NCI-H748 treated with DMSO at 0.1 percent for 48 hours (cell line): Measurements from ENCODE around the gene PLIN3.
"Not testable (repeated sequence)": the region's sequence is repeated elsewhere in the genome, so short reads cannot be mapped to it uniquely, and the experiment has no call there.

ENCODE experiments used
- DNase-seq: peaks from one replicate; lab custom pipeline; 2025; lab: John Stamatoyannopoulos, UW

PLIN3 gene

GRCh38 chr19:4891066-4891465 lies 23.6 kb upstream of the PLIN3 start:
- DNase-seq, result no peak

- no peak for DNase-seq
These were observed 21.8 kb upstream of the PLIN3 start for GRCh38 chr19:4889034-4889815.

GRCh38 chr19:4887803-4888202 lies 20.3 kb upstream of the PLIN3 start:
- not testable (repeated sequence) for DNase-seq

GRCh38 chr19:4884993-4885392 lies 17.5 kb upstream of the PLIN3 start:
- not testable (repeated sequence) for DNase-seq

GRCh38 chr19:4882874-4883273 lies 15.4 kb upstream of the PLIN3 start:
- DNase-seq, result not testable (repeated sequence)

GRCh38 chr19:4879041-4879440 lies 11.6 kb upstream of the PLIN3 start:
- DNase-seq, result no peak

- DNase-seq, result no peak
These were observed 11.1 kb upstream of the PLIN3 start for GRCh38 chr19:4878491-4878968.

- DNase-seq, result no peak
These were observed 10.5 kb upstream of the PLIN3 start for GRCh38 chr19:4877753-4878490.

GRCh38 chr19:4873930-4874329 lies 6.5 kb upstream of the PLIN3 start:
- no peak for DNase-seq

- no peak for DNase-seq
These were observed 4.2 kb upstream of the PLIN3 start for GRCh38 chr19:4871711-4872110.

GRCh38 chr19:4870025-4870700 lies 2.7 kb upstream of the PLIN3 start:
- DNase-seq, result no peak

GRCh38 chr19:4868286-4868834 lies 893 bp upstream of the PLIN3 start:
- DNase-seq, result no peak

- DNase-seq, result no peak
These were observed 657 bp downstream of the PLIN3 start for GRCh38 chr19:4866595-4867424.

- DNase-seq, result peak; percentile 25
These were observed 6.3 kb downstream of the PLIN3 start for GRCh38 chr19:4861147-4861546.

- no peak for DNase-seq
These were observed 7.8 kb downstream of the PLIN3 start for GRCh38 chr19:4859697-4860096.

- not testable (repeated sequence) for DNase-seq
These were observed 11.0 kb downstream of the PLIN3 start for GRCh38 chr19:4856468-4856867.

GRCh38 chr19:4853506-4853905 lies 14.0 kb downstream of the PLIN3 start:
- DNase-seq, result not testable (repeated sequence)

- DNase-seq, result no peak
These were observed 15.0 kb downstream of the PLIN3 start for GRCh38 chr19:4852484-4852883.

GRCh38 chr19:4851551-4852290 lies 15.7 kb downstream of the PLIN3 start:
- DNase-seq, result peak; percentile 6

GRCh38 chr19:4849019-4849418 lies 18.4 kb downstream of the PLIN3 start:
- no peak for DNase-seq
